Activated naive CD4-positive, alpha-beta T cell (primary cell): Measurements from ENCODE around the gene VILL.

ENCODE experiments used
- DNase-seq, 4 experiments: peaks; one replicate each; lab custom pipeline; 2025; lab: John Stamatoyannopoulos, UW

Gene VILL

GRCh38 chr3:38000965-38001455 lies 10.4 kb downstream of the VILL start:
- DNase-seq: no peak

- no peak for DNase-seq
Observed at GRCh38 chr3:38001456-38002081, 11.0 kb downstream of the VILL start.

GRCh38 chr3:38002291-38002876 lies 11.8 kb downstream of the VILL start:
- DNase-seq: no peak

GRCh38 chr3:38002940-38003339 lies 12.4 kb downstream of the VILL start:
- no peak for DNase-seq

GRCh38 chr3:38003371-38003816 lies 12.8 kb downstream of the VILL start:
- DNase-seq: peak in 3 of 4 experiments; percentile 28 to 65 (median 51)

GRCh38 chr3:38003817-38004414 lies 13.3 kb downstream of the VILL start:
- DNase-seq: no peak

- DNase-seq: peak in 1 of 4 experiments; percentile 46
Observed at GRCh38 chr3:38004415-38005075, 14.0 kb downstream of the VILL start.

GRCh38 chr3:38005076-38006020 lies 14.8 kb downstream of the VILL start:
- DNase-seq: no peak

GRCh38 chr3:38006031-38006430 lies 15.4 kb downstream of the VILL start:
- no peak for DNase-seq

- DNase-seq: no peak
Observed at GRCh38 chr3:38006445-38006995, 15.9 kb downstream of the VILL start.

GRCh38 chr3:38007754-38008090 lies 17.1 kb downstream of the VILL start:
- DNase-seq: no peak

GRCh38 chr3:38008191-38008701 lies 17.7 kb downstream of the VILL start:
- no peak for DNase-seq

- DNase-seq: no peak
Observed at GRCh38 chr3:38008971-38009580, 18.5 kb downstream of the VILL start.

- DNase-seq: no peak
Observed at GRCh38 chr3:38009807-38010591, 19.4 kb downstream of the VILL start.

GRCh38 chr3:38011111-38011510 lies 20.5 kb downstream of the VILL start:
- no peak for DNase-seq

GRCh38 chr3:38015485-38015884 lies 24.9 kb downstream of the VILL start:
- DNase-seq: no peak

- DNase-seq: no peak
Observed at GRCh38 chr3:38015984-38016383, 25.4 kb downstream of the VILL start.

GRCh38 chr3:38016410-38016809 lies 25.8 kb downstream of the VILL start:
- no peak for DNase-seq

GRCh38 chr3:38016847-38017444 lies 26.4 kb downstream of the VILL start:
- no peak for DNase-seq
